NOMO-1 (cell line): ENCODE measurements around the gene VSTM4.

ENCODE experiments used
- DNase-seq, 2 experiments: peaks; one replicate each; lab custom pipeline; 2025; ENCODE audit not compliant: unreplicated experiment in 2 of 2; lab: John Stamatoyannopoulos, UW

Gene VSTM4

GRCh38 chr10:48981310-48981907, 133.9 kb downstream of the VSTM4 start:
- DNase-seq: peak in 1 of 2 experiments; percentile 8

- DNase-seq: no peak
Measured at GRCh38 chr10:48978318-48978717, 137.0 kb downstream of the VSTM4 start.

- DNase-seq: no peak
Measured at GRCh38 chr10:48976196-48976595, 139.1 kb downstream of the VSTM4 start.

GRCh38 chr10:48974510-48975156, 140.7 kb downstream of the VSTM4 start:
- DNase-seq: no peak

- DNase-seq: no peak
Measured at GRCh38 chr10:48973065-48973464, 142.3 kb downstream of the VSTM4 start.

- DNase-seq: no peak
Measured at GRCh38 chr10:48970654-48971053, 144.7 kb downstream of the VSTM4 start.

GRCh38 chr10:48970046-48970445, 145.3 kb downstream of the VSTM4 start:
- DNase-seq: no peak

GRCh38 chr10:48968036-48968435, 147.3 kb downstream of the VSTM4 start:
- no peak for DNase-seq

- DNase-seq: no peak
Measured at GRCh38 chr10:48965460-48965859, 149.9 kb downstream of the VSTM4 start.
